ENCODE data around the gene TXNDC8.

- TF ChIP-seq CTCF (IDR thresholded peaks at IDR 0.05): no peak
- no peak for TF ChIP-seq POLR2A (IDR thresholded peaks at IDR 0.05)
Measured at GRCh38 chr9:110254500-110254899, 83.2 kb downstream of the TXNDC8 start.

All from thyroid gland (tissue), 4 donors.